HL-60/S4 treated with phorbol 12-myristate 13-acetate at 8.2 ng/mL for 4 days and 3 days (cell line): ENCODE data around the gene ABCC4.

Source experiments
- in situ Hi-C: fragments of 300-500 bp; cut with MboI; formaldehyde crosslinking; loops from 2 replicates; pipeline ENCODE4 v1.15.0; 2022; ENCODE audit warnings: low sequenced_read_pairs

Gene ABCC4

DNA sequence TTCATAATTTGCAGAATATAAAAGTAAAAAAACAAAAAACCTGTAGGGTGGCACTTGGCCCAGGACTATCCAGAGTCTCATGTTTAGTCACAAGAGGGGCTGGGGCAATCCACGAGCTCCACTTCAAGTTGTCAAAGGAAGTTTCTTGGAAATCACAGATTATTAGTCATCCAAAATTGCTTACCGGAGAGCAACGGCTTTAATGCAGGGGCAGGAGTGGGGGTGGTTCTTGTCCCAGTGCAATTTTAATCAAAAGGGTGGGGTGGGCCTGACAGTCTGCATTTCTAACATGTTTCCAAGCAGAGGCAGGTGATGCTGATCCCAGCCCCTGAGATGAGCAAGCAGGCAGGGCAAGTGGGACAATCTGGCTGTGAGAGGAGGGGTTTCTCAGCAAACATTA lies 233.9 kb downstream of the ABCC4 start:
- in situ Hi-C loops = no loop called here

DNA sequence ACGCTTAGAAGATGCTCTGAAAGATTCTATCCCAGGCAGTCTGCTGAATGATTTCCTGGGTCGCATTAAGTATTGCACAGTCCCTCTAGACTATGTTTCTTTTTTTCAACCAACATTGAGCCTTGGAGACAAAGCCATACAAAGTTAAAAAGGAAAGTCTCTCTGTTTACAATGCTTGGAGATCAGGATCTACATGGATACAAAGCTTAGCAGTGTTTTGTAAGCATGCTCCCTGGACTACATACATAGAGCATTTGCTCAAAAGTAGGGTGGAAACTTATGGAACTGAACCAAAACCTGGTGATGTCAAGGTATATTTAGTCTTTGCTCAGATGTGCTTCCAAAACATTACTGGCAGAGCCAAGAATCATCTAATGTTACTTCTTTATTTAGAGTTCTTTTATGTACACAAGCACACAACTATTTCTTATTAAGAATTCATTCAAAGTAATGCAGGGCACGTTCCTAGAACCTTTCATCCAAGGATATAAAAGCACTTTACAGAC lies 241.2 kb downstream of the ABCC4 start:
- in situ Hi-C loops = no loop called here

DNA sequence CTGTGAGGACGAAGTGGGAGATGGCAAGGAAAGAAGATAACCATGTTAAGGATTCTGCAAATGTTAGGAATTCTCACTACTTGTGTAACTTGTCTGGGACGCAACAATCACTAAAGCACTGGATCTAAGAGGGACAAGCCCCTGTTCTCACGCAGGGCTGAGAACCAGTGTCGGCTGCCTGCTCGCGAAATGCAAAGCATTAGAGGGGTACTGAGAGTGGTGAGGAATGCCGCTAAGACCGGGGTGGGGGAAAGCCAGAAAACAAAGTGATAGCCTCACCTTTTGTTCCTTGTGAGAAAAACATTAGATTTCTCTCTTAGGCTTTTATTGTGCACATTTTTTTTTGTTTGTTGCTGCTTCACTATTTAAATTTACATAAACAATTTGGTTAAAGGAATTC lies 241.9 kb downstream of the ABCC4 start:
- in situ Hi-C loops = no loop called here

DNA sequence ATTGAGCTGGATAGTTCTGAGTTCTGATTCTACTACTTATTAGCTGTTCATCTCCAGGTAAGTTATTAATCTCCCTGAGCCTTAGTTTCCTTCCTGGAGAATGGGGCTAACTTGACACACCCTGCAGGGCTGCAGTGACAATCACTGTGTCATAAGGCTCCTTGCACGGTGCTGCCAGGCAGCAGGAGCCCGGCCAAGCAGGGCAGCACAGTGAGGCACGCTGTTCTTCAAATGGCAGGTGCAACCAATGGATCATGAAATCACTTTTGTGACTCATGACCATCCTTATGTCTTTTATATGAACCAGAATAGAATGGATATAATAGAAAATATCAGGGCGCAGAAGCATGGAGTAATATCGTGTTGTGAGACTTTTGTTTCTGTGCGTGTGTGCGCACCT lies 242.6 kb downstream of the ABCC4 start:
- in situ Hi-C loops = no loop called here

DNA sequence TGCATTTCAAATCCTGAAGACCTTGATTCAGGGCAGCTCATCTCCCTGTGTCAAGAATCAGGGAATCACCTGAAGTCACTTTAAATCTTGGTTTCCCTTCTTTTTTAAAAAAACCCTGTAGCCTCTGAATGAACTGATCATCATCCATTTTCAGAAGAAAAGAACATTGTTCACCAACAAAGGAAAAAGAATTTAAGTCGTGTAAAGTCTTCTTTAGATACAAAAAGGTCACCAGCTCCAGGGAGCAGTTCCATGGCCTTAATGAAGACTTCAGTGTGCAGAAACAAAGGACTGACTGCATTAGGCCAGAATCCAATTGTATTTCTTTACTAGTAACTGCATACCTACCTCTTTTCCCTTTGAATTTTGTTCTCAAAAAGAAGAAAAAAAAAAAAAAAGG lies 245.0 kb downstream of the ABCC4 start:
- in situ Hi-C loops = no loop called here

DNA sequence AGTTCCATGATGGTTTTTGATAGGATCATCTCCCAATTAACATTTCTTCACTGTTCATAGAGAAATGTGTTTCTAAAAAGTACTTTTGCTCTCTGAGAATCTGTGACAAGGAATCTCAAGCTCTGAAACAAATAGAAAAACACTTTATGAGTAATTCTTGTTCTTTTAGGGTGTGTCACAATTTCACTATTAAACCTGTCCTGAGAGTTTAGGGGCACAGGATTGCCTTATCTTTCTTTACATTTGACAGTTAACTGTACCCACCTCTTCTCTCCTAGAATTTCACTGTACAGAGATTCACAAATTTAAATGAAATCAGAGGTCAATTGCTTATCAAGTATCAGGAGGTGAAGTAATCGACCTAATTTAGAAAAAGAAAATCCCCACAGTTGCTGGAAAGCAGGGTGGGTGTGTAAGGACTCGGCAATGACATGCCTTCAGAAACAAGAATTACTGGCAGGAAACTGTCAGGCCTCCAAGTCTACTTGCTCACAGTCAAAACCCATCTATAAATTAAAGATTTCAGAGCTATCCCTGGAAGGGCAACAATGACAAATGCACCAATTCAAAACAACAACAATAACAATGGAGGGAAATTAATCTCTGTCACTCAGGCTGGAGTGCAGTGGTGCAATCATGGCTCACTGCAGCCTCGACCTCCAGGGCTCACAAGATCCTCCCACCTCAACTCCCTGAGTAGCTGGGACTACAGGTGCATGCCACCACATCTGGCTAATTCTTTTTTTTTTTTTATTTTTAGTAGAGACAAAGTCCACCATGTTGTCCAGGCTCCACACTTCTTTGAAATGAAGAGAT lies 250.2 kb downstream of the ABCC4 start:
- in situ Hi-C loops = no loop called here

DNA sequence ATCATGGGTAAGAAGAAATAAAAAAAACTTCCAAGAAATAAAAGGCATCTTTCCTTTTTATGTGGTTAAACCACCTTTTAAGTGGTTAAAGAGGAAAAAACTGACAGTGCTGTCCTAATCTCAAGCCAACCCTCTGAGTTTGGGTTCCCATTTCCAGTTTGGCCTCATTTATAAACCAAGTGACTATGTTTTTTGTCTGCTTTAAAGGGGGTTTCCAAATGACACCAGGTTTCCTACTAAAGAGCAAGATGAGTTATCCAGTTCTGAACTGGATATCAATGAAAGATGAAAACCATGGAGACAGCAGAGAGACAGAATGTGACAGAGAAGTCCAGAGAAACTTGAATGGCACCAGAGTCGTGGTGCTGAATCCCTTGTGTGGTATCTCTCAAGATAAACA lies 251.5 kb downstream of the ABCC4 start:
- in situ Hi-C loops = no loop called here

DNA sequence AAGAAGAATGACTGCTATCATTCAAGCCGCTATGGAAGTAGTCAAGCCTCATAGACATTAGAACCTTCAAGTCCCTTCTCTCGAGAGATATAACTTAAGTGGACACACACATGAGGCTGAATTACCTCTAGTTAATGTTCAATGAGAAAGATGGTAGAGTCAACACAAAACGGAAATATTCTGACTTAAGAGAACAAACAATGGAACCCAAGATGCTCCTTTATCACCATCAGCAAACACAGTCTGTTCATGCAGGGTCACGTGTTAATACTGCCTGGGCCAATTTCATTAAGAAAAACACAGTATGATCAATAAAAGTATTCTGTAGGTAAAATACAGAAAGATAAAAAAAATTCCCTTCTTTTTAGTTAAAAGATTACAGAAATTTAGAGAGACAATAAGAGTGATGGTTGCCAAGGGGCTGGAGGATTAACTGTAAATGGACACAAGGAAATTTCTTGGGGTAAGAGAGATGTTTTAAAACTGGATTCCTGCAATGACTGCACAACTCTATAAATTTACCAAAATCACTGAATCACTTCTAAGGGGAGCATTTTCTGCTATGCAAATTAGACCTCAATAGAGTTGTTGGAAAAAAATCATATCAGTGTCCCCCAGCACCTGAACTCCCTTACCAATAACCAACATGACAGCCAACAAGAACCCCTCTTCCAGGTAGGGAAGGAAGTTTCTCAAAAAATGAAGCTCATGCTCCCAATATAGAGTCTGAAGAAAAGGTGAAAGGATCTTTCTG lies 256.6 kb downstream of the ABCC4 start:
- in situ Hi-C loops = no loop called here

DNA sequence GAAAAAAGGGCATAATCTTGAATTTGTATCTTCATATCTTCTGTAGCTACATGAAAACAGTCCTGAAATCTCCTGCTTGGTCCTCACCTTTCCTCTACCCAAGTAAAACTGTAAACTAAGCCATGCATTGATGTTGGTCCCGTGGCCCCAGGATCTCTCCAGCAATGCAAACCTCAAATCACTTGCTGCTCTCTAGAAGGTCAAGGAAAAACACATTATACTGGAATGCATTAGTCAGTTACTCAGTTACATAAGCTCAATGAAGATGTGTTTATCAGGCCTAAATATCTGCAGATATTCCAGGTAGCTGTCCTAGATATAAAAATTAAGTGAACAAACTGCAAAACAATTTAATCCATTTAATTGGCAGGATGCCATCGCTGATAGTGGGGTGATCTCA lies 261.8 kb downstream of the ABCC4 start:
- in situ Hi-C loops = no loop called here

DNA sequence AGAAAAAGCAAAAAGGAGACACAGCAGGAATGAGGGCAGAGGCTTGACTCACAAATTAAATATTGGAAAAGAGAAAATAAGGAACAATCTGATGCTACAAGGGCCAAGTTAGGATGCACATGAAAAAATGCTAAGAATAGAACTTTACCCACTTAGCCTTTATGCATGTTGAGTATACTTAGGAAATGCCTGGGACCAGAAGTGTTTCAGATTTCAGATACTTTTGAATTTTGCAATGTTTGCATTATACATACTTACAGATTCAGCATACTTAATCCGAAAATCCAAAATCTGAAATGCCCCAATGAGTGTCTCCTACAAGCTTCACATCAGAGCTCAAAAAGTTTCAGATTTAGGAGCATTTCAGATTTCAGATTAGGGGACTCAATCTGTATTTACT lies 262.3 kb downstream of the ABCC4 start:
- in situ Hi-C loops = no loop called here

DNA sequence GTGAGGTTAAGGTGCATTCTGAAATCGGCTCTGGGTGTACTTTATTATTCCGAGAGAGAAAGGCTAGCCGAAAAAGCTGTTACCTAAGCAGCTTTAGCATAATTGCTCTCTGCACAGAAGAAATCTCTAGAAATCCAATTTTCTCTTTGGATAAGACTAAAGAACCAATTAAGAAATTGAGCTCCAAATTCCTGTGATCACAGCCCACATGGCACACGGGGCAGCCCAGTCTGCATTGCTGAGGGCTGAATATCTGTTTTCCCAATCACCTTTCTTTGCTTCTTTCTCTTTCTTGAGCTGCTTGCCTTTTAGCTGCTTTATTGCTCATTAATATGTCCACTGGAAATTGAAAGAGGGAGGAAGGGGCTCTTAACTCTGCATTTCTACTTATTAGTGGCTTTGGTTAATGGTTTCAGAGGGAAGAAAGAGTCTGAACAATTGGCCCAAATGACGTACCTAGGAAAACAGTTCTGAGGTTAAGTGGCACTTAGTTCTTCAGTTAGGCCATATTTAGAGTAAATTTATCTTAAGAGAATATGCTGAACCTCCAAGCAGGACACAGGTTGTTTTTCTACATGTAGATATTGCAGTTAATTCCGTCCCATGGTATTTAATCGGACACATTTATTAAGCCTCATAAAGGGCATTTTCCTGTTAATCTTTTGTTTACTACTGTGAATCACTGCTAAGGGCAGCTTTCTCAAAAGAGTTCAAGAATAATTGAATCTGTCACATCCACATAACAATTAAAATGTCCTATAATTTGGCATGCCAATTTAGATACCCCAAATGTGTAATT lies 265.7 kb downstream of the ABCC4 start:
- in situ Hi-C loops = no loop called here

DNA sequence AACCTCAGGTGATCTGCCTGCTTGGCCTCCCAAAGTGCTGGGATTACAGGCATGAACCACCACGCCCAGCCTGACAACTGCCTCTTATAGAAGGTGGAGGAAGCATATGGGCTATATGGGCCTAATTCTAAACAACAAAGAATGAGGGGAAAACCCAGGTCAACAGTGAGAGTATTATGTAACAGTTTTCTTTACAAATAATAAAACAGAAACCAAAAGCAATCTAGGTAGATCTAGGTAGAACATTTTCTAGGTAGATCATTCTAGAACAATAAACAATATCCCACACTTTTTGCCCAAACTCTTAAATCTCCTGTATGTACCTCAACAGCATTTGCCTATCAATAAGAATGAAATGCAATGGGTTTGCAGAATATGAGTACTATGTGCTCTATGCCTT lies 267.4 kb downstream of the ABCC4 start:
- in situ Hi-C loops = no loop called here

DNA sequence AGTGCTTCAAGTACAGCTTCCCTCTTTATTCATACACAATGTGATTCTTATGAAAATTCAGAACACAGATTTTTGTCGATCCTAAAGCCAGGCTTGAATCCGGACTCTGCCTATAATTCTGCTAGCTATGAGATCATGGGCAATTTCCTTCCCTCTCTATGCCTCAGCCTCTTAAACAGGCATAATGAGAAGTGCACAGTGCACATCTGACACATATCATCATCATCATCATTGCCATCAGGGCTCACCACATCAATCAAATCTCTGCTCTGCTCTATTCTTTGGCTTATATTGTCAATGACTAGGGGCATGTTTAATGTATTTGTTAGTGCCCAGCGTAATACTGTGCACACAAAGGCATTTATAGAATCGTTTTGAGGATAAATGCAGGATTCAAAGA lies 269.1 kb downstream of the ABCC4 start:
- in situ Hi-C loops = no loop called here

DNA sequence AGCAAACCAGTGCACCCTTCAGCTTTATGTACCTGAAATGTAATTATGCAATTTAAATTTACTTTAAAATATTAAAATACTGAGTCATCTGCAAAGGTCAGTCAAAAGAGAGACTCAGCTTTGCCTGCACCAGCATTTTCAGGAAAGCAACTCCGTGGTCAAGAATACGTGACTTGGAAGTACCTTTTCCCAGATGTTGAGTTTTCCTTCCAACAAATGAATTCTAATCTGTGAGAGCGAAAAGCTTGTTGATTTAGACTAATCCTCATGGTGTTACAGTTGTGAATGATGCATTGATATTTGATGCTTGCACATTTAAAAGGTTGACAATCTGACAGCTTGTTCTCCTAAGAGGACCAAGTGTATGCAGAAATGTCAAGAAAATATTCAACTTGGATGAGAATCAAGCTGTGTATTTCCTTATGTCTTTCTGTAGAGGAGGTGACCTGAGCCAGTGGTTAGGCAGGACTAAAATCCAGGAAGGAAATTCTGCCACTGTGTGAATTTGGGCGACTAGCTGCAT lies 270.4 kb downstream of the ABCC4 start:
- in situ Hi-C loops = no loop called here

DNA sequence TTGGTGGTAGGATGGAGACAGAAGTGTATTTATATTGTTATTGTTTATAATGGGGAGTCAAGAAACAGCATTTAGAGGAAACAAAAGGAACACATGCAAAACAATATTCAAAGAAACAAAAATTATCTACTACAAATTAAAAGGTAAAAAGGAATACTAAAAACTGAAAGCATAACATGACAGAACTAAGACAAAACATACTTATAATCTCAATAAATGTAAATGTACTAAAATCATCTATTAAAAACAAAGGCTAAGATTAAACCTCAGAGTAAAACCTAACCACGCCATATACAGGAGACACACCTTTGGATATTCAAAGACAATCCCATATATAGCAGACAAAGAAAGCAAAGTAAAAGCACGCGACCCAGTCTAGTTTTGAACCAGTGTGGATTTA lies 273.6 kb downstream of the ABCC4 start:
- in situ Hi-C loops = no loop called here

DNA sequence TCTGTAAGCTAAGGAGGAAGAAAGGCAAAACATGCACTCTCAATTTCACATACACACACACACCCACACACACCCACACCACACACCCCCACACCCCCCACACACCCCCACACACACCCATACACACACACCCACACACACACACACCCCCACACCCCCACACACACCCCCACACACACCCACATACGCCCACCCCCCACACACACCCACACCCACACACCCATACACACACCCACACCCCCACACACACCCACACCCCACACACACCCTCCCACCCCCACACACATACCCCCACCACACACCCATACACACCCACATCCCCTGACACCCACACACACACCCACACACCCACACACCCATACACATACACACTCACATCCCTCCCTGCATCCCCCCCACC lies 276.1 kb downstream of the ABCC4 start:
- in situ Hi-C loops = no loop called here

DNA sequence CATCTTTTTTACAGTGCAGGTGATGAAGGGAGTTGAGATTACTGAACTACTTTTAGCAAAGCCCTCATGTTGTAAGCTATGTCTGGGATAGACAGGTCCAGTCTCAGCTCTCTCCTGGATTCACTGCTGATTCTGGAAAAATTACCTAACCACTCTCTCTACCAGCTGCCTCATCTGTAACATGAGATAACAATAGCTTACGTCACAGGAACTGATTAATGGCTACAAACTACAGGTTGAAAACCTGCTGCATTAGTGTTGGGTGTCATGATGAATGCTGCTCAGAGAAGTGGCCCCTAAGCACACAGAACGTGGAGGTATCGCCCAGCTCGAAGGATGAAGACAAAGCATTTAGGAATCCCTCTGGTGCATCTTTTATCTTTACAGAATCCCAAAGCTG lies 277.8 kb downstream of the ABCC4 start:
- in situ Hi-C loops = no loop called here

DNA sequence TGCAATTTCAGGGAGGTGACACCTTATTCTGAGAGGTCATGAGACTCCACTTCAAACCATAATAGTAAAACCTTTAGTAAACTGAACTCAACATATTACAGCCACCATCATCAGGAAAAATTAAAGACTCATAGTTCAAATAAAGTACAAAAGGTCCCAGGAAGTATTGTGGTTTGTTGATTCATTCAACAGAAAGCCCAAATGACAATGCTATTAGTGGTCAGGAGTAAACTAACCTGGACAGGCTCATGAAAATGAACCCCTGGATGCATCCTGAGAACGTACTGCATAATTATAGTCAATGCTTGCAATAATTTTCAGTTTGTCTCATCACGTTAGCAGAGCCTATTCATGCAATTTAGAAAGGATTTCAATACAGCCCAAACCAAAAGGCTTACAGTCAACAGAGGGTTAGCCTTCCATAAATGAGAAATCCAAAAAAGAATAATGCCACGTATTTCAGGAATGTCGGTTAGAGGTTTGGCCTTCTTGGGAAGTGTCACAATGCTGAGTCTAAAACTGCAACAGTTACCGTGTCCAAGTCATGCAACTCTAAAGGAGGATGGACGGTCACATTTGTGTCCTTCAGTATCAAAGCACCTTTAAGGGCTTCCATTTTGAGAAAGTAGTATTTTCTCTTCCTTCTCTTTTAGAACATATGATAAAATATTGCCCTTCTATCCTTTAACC lies 280.8 kb downstream of the ABCC4 start:
- in situ Hi-C loops = no loop called here

DNA sequence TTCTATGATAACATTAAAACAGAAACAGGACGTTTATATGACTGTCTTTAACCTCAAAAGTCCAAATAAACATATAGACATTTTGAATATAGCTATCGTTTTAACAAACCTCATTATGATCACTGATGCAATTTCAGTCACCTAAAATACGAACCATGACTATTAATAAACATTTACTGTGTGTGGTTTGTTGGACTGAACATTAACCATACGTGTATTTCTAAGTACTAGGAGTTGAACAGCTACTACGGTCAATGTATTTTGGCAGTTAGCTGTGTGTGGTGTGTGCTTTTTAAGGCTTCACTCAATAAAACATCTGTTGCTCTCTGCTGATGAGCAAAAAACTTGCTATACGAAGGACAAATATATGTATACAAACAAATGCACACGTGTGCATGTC lies 281.4 kb downstream of the ABCC4 start:
- in situ Hi-C loops = no loop called here

DNA sequence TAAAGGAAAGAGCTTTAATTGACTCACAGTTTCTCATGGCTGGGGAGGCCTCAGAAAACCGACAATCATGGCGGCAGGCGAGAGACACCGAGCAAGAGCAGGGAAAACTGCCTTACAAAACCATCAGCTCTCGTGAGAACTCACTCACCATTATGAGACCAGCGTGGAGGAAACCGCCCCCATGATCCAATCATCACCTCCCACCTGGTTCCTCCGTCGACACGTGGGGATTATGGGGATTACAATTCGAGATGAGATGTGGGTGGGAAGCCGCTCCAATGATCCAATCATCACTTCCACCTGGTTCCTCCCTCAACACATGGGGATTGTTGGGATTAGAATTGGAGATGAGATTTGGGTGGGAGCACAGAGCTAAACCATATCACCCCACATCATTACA lies 293.9 kb downstream of the ABCC4 start:
- in situ Hi-C loops = no loop called here

DNA sequence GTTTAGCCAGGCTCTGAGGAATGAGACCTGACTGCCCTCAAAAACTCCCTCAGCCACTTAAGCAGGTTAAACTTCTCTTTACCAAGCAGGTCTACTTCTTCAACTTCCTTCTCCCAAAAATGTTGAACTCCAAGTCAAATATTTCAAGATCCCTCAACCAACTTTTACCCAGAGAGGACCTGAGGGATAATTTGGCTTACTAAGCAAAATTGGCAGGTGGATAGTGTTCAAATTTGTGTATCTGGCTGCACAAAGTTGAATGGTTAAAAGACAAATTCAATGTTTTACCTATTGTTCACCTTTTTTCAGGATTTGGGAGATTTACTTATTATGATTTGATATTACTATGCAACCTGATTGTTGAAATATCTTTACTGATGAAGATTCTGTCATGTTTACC lies 296.0 kb downstream of the ABCC4 start:
- in situ Hi-C loops = no loop called here
